Neural crest cell (in vitro differentiated cells): ENCODE results near the gene GTF3C5. TPM values are rescaled to one million over a fixed set of nuclear protein-coding genes. Genes with fewer than 3 reads are reported as not detected.

ENCODE experiments used
- DNase-seq: peaks from one replicate; pipeline ENCODE4 v3.0.0; 2021; ENCODE audit warnings: low read depth, mixed read lengths, low spot score
- H3K27ac Mint-ChIP-seq: one replicate; pipeline ENCODE4 v1.8.0; 2021; ENCODE audit warnings: mild to moderate bottlenecking, mixed read lengths; ENCODE audit not compliant: unreplicated experiment
- H3K27me3 Mint-ChIP-seq: 2 replicates; pipeline ENCODE4 v1.8.0; 2021; ENCODE audit warnings: low read depth, mild to moderate bottlenecking, mixed read lengths
- H3K36me3 Mint-ChIP-seq: 2 replicates; pipeline ENCODE4 v1.8.0; 2021; ENCODE audit warnings: low read depth, mild to moderate bottlenecking, mixed read lengths
- H3K4me1 Mint-ChIP-seq: 2 replicates; pipeline ENCODE4 v1.8.0; 2021; ENCODE audit warnings: mixed read lengths
- H3K4me3 Mint-ChIP-seq: one replicate; pipeline ENCODE4 v1.8.0; 2021; ENCODE audit warnings: mild to moderate bottlenecking, mixed read lengths
- H3K9me3 Mint-ChIP-seq: 2 replicates; pipeline ENCODE4 v1.8.0; 2021; ENCODE audit warnings: mixed read lengths
- total RNA-seq: library from RNA; stranded (reverse); gene quantifications from 2 replicates; pipeline ENCODE4 v1.2.1, GENCODE V29; 2021
- TF ChIP-seq, protein P1 (sequence below): fragments of 200-600 bp; sonication (generic); conservative IDR thresholded peaks from 2 replicates; pipeline ENCODE4 v1.5.0; 2021; ENCODE audit warnings: antibody characterized with exemption, mild to moderate bottlenecking

The GTF3C5 gene
- total RNA-seq, 1 donor from 2014 or later = 108 TPM

DNA sequence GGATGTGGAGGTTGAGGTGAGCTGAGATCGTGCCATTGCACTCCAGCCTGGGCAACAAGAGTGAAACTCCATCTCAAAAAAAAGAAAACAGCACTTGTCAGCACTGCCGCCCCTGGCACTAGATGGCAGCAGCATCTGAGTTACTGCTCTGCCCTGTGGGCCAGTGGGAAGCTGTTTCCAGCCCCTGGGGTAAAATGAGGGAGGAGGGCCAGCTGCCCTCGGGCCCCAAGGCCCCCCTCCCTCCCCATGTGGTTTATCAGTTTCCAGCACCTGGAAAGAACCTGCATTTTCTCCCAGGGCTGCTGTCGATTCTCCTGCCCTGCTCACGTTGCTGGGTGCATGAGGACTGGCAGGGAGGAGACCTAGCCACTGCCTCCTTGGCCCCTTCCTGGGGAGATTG lies 17.8 kb downstream of the GTF3C5 start:
- Mint-ChIP-seq H3K4me3 (no peak overlapping the region), H3K9me3 (no peaks in the 10 kb centered on the region), H3K4me1 (no peaks in the 10 kb centered on the region), H3K36me3 (peaks cover 5% of the 10 kb centered on the region), H3K27ac (no peak overlapping the region), H3K27me3 (no peaks in the 10 kb centered on the region)
- TF ChIP-seq, protein P1, sequence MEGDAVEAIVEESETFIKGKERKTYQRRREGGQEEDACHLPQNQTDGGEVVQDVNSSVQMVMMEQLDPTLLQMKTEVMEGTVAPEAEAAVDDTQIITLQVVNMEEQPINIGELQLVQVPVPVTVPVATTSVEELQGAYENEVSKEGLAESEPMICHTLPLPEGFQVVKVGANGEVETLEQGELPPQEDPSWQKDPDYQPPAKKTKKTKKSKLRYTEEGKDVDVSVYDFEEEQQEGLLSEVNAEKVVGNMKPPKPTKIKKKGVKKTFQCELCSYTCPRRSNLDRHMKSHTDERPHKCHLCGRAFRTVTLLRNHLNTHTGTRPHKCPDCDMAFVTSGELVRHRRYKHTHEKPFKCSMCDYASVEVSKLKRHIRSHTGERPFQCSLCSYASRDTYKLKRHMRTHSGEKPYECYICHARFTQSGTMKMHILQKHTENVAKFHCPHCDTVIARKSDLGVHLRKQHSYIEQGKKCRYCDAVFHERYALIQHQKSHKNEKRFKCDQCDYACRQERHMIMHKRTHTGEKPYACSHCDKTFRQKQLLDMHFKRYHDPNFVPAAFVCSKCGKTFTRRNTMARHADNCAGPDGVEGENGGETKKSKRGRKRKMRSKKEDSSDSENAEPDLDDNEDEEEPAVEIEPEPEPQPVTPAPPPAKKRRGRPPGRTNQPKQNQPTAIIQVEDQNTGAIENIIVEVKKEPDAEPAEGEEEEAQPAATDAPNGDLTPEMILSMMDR = no peak
- no peak for DNase-seq

DNA sequence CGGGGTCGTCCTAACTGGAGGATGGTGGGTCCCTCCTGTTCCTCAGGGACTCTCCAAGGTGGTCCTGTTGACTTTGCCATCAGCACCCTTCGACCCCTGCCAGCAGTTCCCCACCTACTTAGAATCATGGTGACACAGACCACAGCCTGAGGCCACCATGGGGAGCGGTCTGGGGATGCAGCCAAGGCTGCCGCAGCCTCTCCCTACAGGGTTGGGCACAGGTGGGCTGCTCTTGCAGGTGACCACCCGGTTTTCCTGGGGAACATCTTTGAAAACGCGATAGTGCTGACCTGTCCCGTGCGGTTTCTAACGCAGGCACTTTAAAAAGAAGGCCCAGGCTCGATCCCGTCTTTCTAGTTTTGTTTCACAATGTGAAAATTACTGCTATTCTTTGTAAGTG lies 18.2 kb downstream of the GTF3C5 start:
- peak overlapping the region; percentile 8 for H3K27ac Mint-ChIP-seq
- TF ChIP-seq, protein P1 = no peak
- H3K9me3 Mint-ChIP-seq = no peaks in the 10 kb centered on the region
- H3K27me3 Mint-ChIP-seq = no peaks in the 10 kb centered on the region
- H3K4me3 Mint-ChIP-seq = no peak overlapping the region
- peaks cover 5% of the 10 kb centered on the region for H3K36me3 Mint-ChIP-seq
- DNase-seq = no peak
- H3K4me1 Mint-ChIP-seq = no peaks in the 10 kb centered on the region

DNA sequence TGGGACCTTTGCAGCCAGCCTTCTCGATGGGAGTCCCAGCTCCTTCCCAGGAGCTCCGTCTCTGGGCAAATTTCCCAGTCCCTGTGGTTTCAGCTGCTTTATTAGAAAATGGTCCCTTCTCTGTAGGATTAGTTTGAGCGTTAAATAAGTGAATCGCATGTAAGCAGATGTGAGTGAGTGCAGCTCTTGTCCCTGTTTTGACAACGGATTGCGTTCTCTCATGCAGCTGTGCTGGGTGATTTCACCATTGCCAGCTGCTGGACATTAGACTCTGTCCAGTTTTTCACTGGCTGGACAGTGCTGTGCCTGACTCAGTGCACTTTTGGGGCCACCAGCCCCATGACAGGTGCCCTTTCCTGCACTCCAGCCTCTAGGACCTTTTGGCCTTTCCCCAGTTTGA lies 19.3 kb downstream of the GTF3C5 start:
- no peak for DNase-seq
- no peaks in the 10 kb centered on the region for H3K36me3 Mint-ChIP-seq
- TF ChIP-seq, protein P1 = no peak
- no peaks in the 10 kb centered on the region for H3K9me3 Mint-ChIP-seq
- H3K4me3 Mint-ChIP-seq = no peak overlapping the region
- H3K4me1 Mint-ChIP-seq = no peaks in the 10 kb centered on the region
- no peak overlapping the region for H3K27ac Mint-ChIP-seq
- H3K27me3 Mint-ChIP-seq = no peaks in the 10 kb centered on the region

DNA sequence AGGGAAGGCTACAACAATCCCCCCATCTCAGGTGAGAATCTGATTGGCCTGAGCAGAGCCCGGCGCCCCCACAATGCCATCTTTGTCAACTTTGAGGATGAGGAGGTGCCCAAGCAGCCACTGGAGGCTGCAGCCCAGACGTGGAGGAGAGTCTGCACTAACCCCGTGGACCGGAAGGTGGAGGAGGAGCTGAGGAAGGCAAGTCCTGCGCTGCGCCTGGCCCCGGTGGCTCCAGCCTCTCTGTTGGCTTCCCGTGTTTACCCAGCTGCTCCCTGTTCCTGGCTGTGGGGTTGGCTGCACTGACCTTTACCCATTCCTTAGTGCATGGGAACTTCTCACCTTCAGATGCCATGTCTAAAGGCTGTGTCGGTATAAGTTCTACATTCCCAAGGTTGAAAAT lies 20.0 kb downstream of the GTF3C5 start:
- H3K4me1 Mint-ChIP-seq = no peaks in the 10 kb centered on the region
- TF ChIP-seq, protein P1 = no peak
- H3K27me3 Mint-ChIP-seq = no peaks in the 10 kb centered on the region
- H3K27ac Mint-ChIP-seq = no peak overlapping the region
- DNase-seq = no peak
- no peak overlapping the region for H3K4me3 Mint-ChIP-seq
- no peaks in the 10 kb centered on the region for H3K36me3 Mint-ChIP-seq
- H3K9me3 Mint-ChIP-seq = no peaks in the 10 kb centered on the region

DNA sequence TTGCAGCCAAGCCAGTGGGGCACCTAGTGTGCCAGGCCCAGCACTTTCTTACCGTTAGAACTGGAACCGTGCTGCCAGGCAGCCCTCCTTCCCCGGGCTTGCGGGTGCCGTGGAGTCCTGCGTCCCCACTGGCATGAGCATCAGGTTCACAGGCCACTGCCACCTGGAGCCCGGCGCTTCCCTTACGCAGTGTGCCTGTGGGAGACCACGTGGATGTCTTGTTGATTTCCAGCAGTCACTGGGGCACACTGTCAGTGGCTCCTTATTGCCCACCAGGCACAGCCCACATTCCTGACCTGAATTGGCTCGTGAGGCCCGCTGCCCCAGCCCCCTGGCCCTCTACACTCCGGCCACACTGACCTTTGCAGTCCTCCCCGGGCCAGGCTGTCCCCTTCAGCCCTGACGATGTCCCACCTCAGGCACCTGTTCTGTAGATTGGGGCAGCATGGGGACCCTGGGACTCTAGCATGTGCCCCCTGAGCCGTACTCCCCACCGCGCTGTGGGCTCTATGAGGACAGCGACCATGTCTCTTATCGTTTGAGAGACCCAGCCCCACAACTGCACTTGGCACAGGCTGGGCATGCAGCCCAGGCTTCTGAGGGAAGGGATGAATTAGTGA lies 20.6 kb downstream of the GTF3C5 start:
- H3K9me3 Mint-ChIP-seq = no peaks in the 10 kb centered on the region
- DNase-seq = no peak
- TF ChIP-seq, protein P1 = no peak
- H3K4me3 Mint-ChIP-seq = no peak overlapping the region
- no peaks in the 10 kb centered on the region for H3K4me1 Mint-ChIP-seq
- H3K27me3 Mint-ChIP-seq = no peaks in the 10 kb centered on the region
- no peaks in the 10 kb centered on the region for H3K36me3 Mint-ChIP-seq
- H3K27ac Mint-ChIP-seq = no peak overlapping the region
